ENCODE data around the gene MROH2B.

Gene MROH2B

DNA sequence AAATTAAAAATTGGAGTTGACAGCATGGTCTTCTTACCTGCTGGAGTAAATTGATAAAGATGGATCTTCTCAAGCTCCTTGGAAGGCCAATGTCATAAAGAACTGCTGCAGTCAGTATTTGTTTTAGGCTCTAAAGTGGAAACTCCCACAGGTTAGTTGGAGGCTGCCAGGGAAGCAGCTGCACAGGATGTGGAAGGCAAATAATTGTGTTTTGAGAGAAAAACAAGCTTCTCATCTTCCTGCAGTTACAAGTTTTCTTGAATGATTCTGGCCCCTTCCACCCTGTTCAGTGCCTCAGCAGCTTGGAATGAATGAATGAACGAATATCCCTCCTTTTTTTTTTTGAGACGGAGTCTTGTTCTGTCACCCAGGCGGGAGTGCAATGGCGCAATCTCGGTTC lies 13.9 kb downstream of the MROH2B start (continued):
- TF ChIP-seq, protein P1, sequence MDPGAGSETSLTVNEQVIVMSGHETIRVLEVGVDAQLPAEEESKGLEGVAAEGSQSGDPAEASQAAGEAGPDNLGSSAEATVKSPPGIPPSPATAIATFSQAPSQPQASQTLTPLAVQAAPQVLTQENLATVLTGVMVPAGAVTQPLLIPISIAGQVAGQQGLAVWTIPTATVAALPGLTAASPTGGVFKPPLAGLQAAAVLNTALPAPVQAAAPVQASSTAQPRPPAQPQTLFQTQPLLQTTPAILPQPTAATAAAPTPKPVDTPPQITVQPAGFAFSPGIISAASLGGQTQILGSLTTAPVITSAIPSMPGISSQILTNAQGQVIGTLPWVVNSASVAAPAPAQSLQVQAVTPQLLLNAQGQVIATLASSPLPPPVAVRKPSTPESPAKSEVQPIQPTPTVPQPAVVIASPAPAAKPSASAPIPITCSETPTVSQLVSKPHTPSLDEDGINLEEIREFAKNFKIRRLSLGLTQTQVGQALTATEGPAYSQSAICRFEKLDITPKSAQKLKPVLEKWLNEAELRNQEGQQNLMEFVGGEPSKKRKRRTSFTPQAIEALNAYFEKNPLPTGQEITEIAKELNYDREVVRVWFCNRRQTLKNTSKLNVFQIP (CRISPR knock-in tag; IDR thresholded peaks at IDR 0.05; ENCODE audit: borderline replicate concordance, low read depth): no peak

DNA sequence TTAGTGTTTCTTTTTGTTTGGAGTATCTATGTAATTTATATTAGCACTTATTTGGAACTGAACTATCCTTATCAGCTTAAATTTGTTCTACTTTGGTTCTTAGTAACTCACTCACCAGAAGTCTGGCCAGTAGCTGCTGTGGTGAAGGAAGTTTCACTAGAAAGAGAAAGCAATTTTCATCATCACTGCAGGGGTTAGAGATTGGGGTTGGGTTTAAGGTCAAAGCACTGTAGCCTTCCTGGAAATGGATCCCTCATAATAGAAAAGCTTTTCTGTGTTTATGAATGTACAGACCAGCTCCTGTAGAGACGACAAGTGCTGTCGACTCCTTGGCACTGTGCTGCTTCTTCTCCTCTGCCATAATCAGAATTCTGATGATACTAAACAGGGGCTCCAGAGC lies 22.2 kb downstream of the MROH2B start:
- no peak for ATAC-seq

DNA sequence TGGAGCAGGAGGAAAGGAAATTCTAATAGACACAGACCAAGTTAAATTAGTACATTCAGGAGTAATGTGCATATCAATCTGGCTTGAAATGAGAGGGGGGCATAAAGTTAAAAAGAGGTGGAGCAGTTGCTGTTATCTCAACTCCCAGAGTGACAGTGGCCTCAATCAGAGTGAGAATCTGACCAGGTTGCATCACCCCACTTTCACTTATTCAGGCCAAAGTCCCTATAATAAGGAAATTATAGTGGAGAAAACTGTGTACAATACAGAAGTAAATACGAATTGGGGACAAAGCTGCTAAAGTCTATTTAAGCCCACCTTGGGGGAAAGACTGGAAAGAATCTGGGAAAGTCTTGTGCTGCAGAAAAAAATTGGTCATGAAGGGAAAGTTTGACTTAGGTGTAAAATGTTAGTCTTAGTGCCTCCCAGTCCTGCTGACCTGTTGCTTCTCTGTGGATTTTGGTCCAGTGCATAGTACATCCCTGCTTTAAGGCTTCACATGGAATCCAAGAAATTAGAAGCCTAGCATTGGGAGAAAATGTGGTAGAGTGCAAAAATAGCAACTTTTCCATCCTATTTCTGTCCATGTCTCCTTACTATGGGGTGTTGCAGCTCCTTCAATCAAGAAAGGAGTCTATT lies 27.9 kb downstream of the MROH2B start:
- ATAC-seq: no peak
- no peak for TF ChIP-seq ZNF70 (CRISPR knock-in tag; IDR thresholded peaks at IDR 0.05)
- no peak for TF ChIP-seq RARB (CRISPR knock-in tag; IDR thresholded peaks at IDR 0.05)
- no peak for TF ChIP-seq ESRRG (CRISPR knock-in tag; IDR thresholded peaks at IDR 0.05)
- TF ChIP-seq TOX (CRISPR knock-in tag; IDR thresholded peaks at IDR 0.05; ENCODE audit: borderline replicate concordance): no peak
- TF ChIP-seq ZFP3 (CRISPR knock-in tag; IDR thresholded peaks at IDR 0.05): no peak
- TF ChIP-seq OSR1 (CRISPR knock-in tag; IDR thresholded peaks at IDR 0.05): no peak
- no peak for TF ChIP-seq BACH2 (CRISPR knock-in tag; IDR thresholded peaks at IDR 0.05; ENCODE audit: borderline replicate concordance)
- TF ChIP-seq, protein P2, sequence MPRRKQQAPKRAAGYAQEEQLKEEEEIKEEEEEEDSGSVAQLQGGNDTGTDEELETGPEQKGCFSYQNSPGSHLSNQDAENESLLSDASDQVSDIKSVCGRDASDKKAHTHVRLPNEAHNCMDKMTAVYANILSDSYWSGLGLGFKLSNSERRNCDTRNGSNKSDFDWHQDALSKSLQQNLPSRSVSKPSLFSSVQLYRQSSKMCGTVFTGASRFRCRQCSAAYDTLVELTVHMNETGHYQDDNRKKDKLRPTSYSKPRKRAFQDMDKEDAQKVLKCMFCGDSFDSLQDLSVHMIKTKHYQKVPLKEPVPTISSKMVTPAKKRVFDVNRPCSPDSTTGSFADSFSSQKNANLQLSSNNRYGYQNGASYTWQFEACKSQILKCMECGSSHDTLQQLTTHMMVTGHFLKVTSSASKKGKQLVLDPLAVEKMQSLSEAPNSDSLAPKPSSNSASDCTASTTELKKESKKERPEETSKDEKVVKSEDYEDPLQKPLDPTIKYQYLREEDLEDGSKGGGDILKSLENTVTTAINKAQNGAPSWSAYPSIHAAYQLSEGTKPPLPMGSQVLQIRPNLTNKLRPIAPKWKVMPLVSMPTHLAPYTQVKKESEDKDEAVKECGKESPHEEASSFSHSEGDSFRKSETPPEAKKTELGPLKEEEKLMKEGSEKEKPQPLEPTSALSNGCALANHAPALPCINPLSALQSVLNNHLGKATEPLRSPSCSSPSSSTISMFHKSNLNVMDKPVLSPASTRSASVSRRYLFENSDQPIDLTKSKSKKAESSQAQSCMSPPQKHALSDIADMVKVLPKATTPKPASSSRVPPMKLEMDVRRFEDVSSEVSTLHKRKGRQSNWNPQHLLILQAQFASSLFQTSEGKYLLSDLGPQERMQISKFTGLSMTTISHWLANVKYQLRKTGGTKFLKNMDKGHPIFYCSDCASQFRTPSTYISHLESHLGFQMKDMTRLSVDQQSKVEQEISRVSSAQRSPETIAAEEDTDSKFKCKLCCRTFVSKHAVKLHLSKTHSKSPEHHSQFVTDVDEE (CRISPR knock-in tag; IDR thresholded peaks at IDR 0.05): no peak
- no peak for TF ChIP-seq PPARA (CRISPR knock-in tag; IDR thresholded peaks at IDR 0.05; ENCODE audit: borderline replicate concordance)
- TF ChIP-seq, protein P1 (CRISPR knock-in tag; IDR thresholded peaks at IDR 0.05; ENCODE audit: borderline replicate concordance, low read depth): no peak
- TF ChIP-seq ZFP30 (CRISPR knock-in tag; IDR thresholded peaks at IDR 0.05): no peak
- no peak for TF ChIP-seq ZNF8 (CRISPR knock-in tag; IDR thresholded peaks at IDR 0.05)
- no peak for TF ChIP-seq ZC3H10 (CRISPR knock-in tag; IDR thresholded peaks at IDR 0.05)
- TF ChIP-seq SNAI2 (CRISPR knock-in tag; IDR thresholded peaks at IDR 0.05): no peak

More for the DNA sequence above, 22.2 kb downstream of the MROH2B start:
- TF ChIP-seq ZFP30 (CRISPR knock-in tag; IDR thresholded peaks at IDR 0.05): no peak
- TF ChIP-seq BACH2 (CRISPR knock-in tag; IDR thresholded peaks at IDR 0.05; ENCODE audit: borderline replicate concordance): no peak

DNA sequence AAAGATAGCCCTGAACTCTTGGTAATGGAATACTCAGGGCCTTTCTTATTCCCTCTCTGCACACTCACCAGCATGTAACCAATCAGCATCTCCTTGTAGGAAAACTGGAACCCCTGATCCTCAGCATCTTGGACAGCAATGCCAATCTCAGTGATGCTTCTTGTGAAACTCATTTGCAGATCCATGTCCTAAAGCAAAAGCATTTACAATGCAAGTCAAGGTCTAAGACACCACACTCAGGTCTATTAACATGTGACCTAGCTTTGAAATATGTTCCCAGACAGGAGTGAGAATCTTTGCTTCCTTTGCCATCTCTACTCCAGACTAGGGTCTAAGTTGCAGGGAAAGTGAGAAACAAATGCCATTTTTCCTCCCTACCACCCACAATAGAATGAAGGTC lies 38.2 kb downstream of the MROH2B start:
- no peak for ATAC-seq
- no peak for TF ChIP-seq OSR1 (CRISPR knock-in tag; IDR thresholded peaks at IDR 0.05)
- TF ChIP-seq, protein P3, sequence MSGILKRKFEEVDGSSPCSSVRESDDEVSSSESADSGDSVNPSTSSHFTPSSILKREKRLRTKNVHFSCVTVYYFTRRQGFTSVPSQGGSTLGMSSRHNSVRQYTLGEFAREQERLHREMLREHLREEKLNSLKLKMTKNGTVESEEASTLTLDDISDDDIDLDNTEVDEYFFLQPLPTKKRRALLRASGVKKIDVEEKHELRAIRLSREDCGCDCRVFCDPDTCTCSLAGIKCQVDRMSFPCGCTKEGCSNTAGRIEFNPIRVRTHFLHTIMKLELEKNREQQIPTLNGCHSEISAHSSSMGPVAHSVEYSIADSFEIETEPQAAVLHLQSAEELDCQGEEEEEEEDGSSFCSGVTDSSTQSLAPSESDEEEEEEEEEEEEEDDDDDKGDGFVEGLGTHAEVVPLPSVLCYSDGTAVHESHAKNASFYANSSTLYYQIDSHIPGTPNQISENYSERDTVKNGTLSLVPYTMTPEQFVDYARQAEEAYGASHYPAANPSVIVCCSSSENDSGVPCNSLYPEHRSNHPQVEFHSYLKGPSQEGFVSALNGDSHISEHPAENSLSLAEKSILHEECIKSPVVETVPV (CRISPR knock-in tag; IDR thresholded peaks at IDR 0.05): no peak
- no peak for TF ChIP-seq ESRRG (CRISPR knock-in tag; IDR thresholded peaks at IDR 0.05)
- TF ChIP-seq ISL1 (CRISPR knock-in tag; IDR thresholded peaks at IDR 0.05): no peak
- no peak for TF ChIP-seq ZNF565 (CRISPR knock-in tag; conservative IDR thresholded peaks at IDR 0.05; ENCODE audit: low read depth)
- TF ChIP-seq TOX (CRISPR knock-in tag; IDR thresholded peaks at IDR 0.05; ENCODE audit: borderline replicate concordance): no peak
- TF ChIP-seq, protein P2 (CRISPR knock-in tag; IDR thresholded peaks at IDR 0.05): no peak
- no peak for TF ChIP-seq TCF4 (CRISPR knock-in tag; IDR thresholded peaks at IDR 0.05; ENCODE audit: borderline replicate concordance)
- TF ChIP-seq ZC3H10 (CRISPR knock-in tag; IDR thresholded peaks at IDR 0.05): no peak
- no peak for TF ChIP-seq CSDC2 (CRISPR knock-in tag; IDR thresholded peaks at IDR 0.05)
- no peak for TF ChIP-seq SNAI2 (CRISPR knock-in tag; IDR thresholded peaks at IDR 0.05)
- no peak for TF ChIP-seq ZNF8 (CRISPR knock-in tag; IDR thresholded peaks at IDR 0.05)
- TF ChIP-seq ZNF70 (CRISPR knock-in tag; IDR thresholded peaks at IDR 0.05): no peak
- TF ChIP-seq RARB (CRISPR knock-in tag; IDR thresholded peaks at IDR 0.05): no peak
- TF ChIP-seq ARNTL (CRISPR knock-in tag; IDR thresholded peaks at IDR 0.05; ENCODE audit: borderline replicate concordance, low read depth): no peak
- no peak for TF ChIP-seq ZFP3 (CRISPR knock-in tag; IDR thresholded peaks at IDR 0.05)
- TF ChIP-seq, protein P4, sequence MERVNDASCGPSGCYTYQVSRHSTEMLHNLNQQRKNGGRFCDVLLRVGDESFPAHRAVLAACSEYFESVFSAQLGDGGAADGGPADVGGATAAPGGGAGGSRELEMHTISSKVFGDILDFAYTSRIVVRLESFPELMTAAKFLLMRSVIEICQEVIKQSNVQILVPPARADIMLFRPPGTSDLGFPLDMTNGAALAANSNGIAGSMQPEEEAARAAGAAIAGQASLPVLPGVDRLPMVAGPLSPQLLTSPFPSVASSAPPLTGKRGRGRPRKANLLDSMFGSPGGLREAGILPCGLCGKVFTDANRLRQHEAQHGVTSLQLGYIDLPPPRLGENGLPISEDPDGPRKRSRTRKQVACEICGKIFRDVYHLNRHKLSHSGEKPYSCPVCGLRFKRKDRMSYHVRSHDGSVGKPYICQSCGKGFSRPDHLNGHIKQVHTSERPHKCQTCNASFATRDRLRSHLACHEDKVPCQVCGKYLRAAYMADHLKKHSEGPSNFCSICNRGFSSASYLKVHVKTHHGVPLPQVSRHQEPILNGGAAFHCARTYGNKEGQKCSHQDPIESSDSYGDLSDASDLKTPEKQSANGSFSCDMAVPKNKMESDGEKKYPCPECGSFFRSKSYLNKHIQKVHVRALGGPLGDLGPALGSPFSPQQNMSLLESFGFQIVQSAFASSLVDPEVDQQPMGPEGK (CRISPR knock-in tag; IDR thresholded peaks at IDR 0.05; ENCODE audit: borderline replicate concordance): no peak
